K562 (cell line): Measurements from ENCODE around the gene IL23A. TPM values are rescaled to one million over a fixed set of nuclear protein-coding genes. Genes with fewer than 3 reads are reported as not detected.

ENCODE experiments used
- ARHGAP35 ChIP-seq: fragments of 450-650 bp; IDR thresholded peaks from 2 replicates; pipeline ENCODE4 v1.6.1; 2018; ENCODE audit not compliant: partially characterized antibody
- FOXM1 ChIP-seq, 2 experiments: fragments of 450-650 bp in 1 of 2; sonication (generic) in 1 of 2; formaldehyde crosslinking in 1 of 2; IDR thresholded peaks; 2 replicates each; pipeline versions ENCODE4 v1.6.1 to v1.9.0; 2017 to 2022; ENCODE audit warnings: low read depth in 2 of 2, mild to moderate bottlenecking in 2 of 2, missing genetic modification reagents in 1 of 2, moderate library complexity in 1 of 2
- HDAC1 ChIP-seq, 2 experiments: fragments of 450-650 bp; IDR thresholded peaks; 2 replicates each; pipeline ENCODE4 v1.6.1; 2016 to 2017; ENCODE audit warnings: inconsistent platforms in 1 of 2, mild to moderate bottlenecking in 1 of 2, moderate library complexity in 1 of 2
- MAFK ChIP-seq: IDR thresholded peaks from 2 replicates; pipeline ENCODE4 v1.6.1; 2011; ENCODE audit warnings: low read length, improper control_type of control experiment
- NEUROD1 ChIP-seq: fragments of 150-350 bp; IDR thresholded peaks from 2 replicates; pipeline ENCODE4 v1.6.1; 2014; ENCODE audit warnings: borderline replicate concordance, low read length, low read depth; ENCODE audit not compliant: partially characterized antibody
- NFIX ChIP-seq: fragments of 250-450 bp; sonication (Bioruptor Pico); IDR thresholded peaks from 2 replicates; pipeline ENCODE4 v1.4.0; 2020; ENCODE audit warnings: low read depth, mild to moderate bottlenecking, moderate library complexity
- RFX5 ChIP-seq: IDR thresholded peaks from 2 replicates; pipeline ENCODE4 v1.6.1; 2011; ENCODE audit warnings: low read depth, mild to moderate bottlenecking, improper control_type of control experiment, low read length
- SMAD3 ChIP-seq: fragments of 450-650 bp; formaldehyde crosslinking; conservative IDR thresholded peaks from 2 replicates; pipeline ENCODE4 v1.4.0; 2020; ENCODE audit warnings: mild to moderate bottlenecking
- TAF7 ChIP-seq: fragments of 450-650 bp; IDR thresholded peaks from 2 replicates; pipeline ENCODE4 v1.6.1; 2016; ENCODE audit warnings: missing genetic modification characterization, missing compliant biosample characterization
- ZNF224 ChIP-seq: sonication (generic); formaldehyde crosslinking; IDR thresholded peaks from 2 replicates; pipeline ENCODE4 v1.8.0; 2022; ENCODE audit warnings: mild to moderate bottlenecking, missing genetic modification reagents
- ZNF239 ChIP-seq: fragments of 250-450 bp; sonication (Bioruptor Pico); IDR thresholded peaks from 2 replicates; pipeline ENCODE4 v1.4.0; 2020; ENCODE audit warnings: mild to moderate bottlenecking
- ZNF41 ChIP-seq: fragments of 250-450 bp; sonication (Bioruptor Pico); conservative IDR thresholded peaks from 2 replicates; pipeline ENCODE4 v1.4.0; 2020; ENCODE audit warnings: mild to moderate bottlenecking
- ZNF444 ChIP-seq: fragments of 250-450 bp; sonication (Bioruptor Pico); IDR thresholded peaks from 2 replicates; pipeline ENCODE4 v1.4.0; 2020; ENCODE audit warnings: mild to moderate bottlenecking, moderate library complexity
- polyA plus RNA-seq, 8 experiments: library from polyadenylated mRNA; depleted of rRNA in 4 of 8; stranded (reverse) in 5 of 8; unstranded in 3 of 8; fragments of >200 nt; fragmentation: Nextera tagmentation in 2 of 8; fragmentation: Illumina TruSeq in 1 of 8; extraction: Ambion mirVana in 2 of 8; extraction: Trizol in 1 of 8; gene quantifications; 2 replicates each; pipeline versions ENCODE4 v1.2.1 to v1.2.3, GENCODE V29; 2011 to 2014; ENCODE audit warnings: inconsistent platforms in 1 of 8, missing spikeins in 1 of 8
- total RNA-seq, 7 experiments: library from RNA; depleted of rRNA in 6 of 7; stranded (reverse); fragments of >200 nt in 6 of 7; fragmentation: Illumina TruSeq in 2 of 7; extraction: Trizol in 2 of 7; gene quantifications; 2 replicates each; pipeline versions ENCODE4 v1.2.1 to v1.2.3, GENCODE V29; 2011 to 2021; ENCODE audit warnings: low replicate concordance in 1 of 7
- TF ChIP-seq, protein P1 (sequence below), 2 experiments: fragments of 450-650 bp in 1 of 2; sonication (generic) in 1 of 2; formaldehyde crosslinking in 1 of 2; IDR thresholded peaks in 1 of 2; conservative IDR thresholded peaks in 1 of 2; 2 replicates each; pipeline versions ENCODE4 v1.6.1 to v1.8.1; 2016 to 2023; ENCODE audit warnings: mild to moderate bottlenecking in 2 of 2, moderate library complexity in 2 of 2, inconsistent platforms in 1 of 2, missing genetic modification reagents in 1 of 2
- TF ChIP-seq, protein P2 (sequence below): sonication (generic); formaldehyde crosslinking; IDR thresholded peaks from 2 replicates; pipeline ENCODE4 v1.9.0; 2022; ENCODE audit warnings: mild to moderate bottlenecking, missing genetic modification reagents
- TF ChIP-seq, protein P3 (sequence below): sonication (generic); formaldehyde crosslinking; IDR thresholded peaks from 2 replicates; pipeline ENCODE4 v1.8.0; 2022; ENCODE audit warnings: mild to moderate bottlenecking, low read depth, missing genetic modification reagents
- TF ChIP-seq, protein P4 (sequence below): fragments of 250-450 bp; sonication (Bioruptor Pico); IDR thresholded peaks from 2 replicates; pipeline ENCODE4 v1.4.0; 2020; ENCODE audit warnings: mild to moderate bottlenecking, moderate library complexity
- TF ChIP-seq, protein P5 (sequence below): IDR thresholded peaks from 2 replicates; pipeline ENCODE4 v1.6.1; 2012; ENCODE audit warnings: low read depth, low read length, improper control_type of control experiment, borderline replicate concordance
- TF ChIP-seq, protein P6 (sequence below): sonication (generic); formaldehyde crosslinking; IDR thresholded peaks from 2 replicates; pipeline ENCODE4 v1.8.1; 2023; ENCODE audit warnings: mild to moderate bottlenecking, missing genetic modification reagents

IL23A gene
- total and polyA plus RNA-seq, 9 of the 15 experiments (the other 6 are each of a cell fraction or from before 2014, with no cell fraction given), result 4.4 to 37.2 (median 9.6) TPM

DNA sequence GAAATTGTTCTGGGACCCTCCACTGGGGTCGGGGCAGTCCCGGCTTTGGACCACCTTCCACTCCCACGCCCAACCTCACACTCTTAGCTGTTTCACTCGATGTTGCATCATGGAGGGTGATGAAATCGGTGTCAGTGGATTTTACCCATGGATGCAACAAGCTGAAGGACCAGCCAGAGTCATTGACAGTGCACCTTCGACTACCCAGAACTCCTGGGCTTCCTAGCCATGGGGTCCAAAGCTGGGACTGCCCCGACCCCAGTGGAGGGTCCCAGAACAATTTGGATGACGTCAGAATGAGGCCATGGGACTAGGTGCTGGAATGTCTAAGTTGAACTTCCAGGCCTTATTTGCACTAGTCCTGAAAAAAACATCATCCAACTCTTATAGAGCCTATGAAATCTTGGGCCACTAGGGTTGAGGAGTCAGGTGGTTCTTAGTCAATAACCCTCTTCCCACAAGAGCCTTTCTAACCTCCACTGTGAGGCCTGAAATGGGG is 882 bp upstream of the IL23A start (continued):
- 0 out of 2 replicates have a peak, but pooled peaks have one; percentile 7 for TF ChIP-seq NFIX (CRISPR knock-in tag)
- TF ChIP-seq, protein P1, sequence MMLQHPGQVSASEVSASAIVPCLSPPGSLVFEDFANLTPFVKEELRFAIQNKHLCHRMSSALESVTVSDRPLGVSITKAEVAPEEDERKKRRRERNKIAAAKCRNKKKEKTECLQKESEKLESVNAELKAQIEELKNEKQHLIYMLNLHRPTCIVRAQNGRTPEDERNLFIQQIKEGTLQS (IDR thresholded peaks at IDR 0.05), result peak; percentile 99
- TF ChIP-seq, protein P1 (CRISPR knock-in tag; conservative IDR thresholded peaks at IDR 0.05), result peak; percentile 86
- peak; percentile 42; the same call in 1 of the 2 replicates for TF ChIP-seq TAF7
- TF ChIP-seq, protein P2, sequence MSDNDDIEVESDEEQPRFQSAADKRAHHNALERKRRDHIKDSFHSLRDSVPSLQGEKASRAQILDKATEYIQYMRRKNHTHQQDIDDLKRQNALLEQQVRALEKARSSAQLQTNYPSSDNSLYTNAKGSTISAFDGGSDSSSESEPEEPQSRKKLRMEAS (CRISPR knock-in tag), result no peak
- TF ChIP-seq ZNF41, result no peak
- no peak for TF ChIP-seq HDAC1 (IDR thresholded peaks at IDR 0.05)
- TF ChIP-seq, protein P3, sequence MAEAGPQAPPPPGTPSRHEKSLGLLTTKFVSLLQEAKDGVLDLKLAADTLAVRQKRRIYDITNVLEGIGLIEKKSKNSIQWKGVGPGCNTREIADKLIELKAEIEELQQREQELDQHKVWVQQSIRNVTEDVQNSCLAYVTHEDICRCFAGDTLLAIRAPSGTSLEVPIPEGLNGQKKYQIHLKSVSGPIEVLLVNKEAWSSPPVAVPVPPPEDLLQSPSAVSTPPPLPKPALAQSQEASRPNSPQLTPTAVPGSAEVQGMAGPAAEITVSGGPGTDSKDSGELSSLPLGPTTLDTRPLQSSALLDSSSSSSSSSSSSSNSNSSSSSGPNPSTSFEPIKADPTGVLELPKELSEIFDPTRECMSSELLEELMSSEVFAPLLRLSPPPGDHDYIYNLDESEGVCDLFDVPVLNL (CRISPR knock-in tag), result no peak
- no peak for TF ChIP-seq FOXM1 (IDR thresholded peaks at IDR 0.05; ENCODE audit: low read depth)
- no peak for TF ChIP-seq FOXM1 (CRISPR knock-in tag; IDR thresholded peaks at IDR 0.05; ENCODE audit: low read depth)
- TF ChIP-seq, protein P4, sequence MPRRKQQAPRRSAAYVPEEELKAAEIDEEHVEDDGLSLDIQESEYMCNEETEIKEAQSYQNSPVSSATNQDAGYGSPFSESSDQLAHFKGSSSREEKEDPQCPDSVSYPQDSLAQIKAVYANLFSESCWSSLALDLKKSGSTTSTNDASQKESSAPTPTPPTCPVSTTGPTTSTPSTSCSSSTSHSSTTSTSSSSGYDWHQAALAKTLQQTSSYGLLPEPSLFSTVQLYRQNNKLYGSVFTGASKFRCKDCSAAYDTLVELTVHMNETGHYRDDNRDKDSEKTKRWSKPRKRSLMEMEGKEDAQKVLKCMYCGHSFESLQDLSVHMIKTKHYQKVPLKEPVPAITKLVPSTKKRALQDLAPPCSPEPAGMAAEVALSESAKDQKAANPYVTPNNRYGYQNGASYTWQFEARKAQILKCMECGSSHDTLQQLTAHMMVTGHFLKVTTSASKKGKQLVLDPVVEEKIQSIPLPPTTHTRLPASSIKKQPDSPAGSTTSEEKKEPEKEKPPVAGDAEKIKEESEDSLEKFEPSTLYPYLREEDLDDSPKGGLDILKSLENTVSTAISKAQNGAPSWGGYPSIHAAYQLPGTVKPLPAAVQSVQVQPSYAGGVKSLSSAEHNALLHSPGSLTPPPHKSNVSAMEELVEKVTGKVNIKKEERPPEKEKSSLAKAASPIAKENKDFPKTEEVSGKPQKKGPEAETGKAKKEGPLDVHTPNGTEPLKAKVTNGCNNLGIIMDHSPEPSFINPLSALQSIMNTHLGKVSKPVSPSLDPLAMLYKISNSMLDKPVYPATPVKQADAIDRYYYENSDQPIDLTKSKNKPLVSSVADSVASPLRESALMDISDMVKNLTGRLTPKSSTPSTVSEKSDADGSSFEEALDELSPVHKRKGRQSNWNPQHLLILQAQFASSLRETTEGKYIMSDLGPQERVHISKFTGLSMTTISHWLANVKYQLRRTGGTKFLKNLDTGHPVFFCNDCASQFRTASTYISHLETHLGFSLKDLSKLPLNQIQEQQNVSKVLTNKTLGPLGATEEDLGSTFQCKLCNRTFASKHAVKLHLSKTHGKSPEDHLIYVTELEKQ (CRISPR knock-in tag), result no peak
- TF ChIP-seq NEUROD1, result peak; percentile 64
- TF ChIP-seq, protein P5, sequence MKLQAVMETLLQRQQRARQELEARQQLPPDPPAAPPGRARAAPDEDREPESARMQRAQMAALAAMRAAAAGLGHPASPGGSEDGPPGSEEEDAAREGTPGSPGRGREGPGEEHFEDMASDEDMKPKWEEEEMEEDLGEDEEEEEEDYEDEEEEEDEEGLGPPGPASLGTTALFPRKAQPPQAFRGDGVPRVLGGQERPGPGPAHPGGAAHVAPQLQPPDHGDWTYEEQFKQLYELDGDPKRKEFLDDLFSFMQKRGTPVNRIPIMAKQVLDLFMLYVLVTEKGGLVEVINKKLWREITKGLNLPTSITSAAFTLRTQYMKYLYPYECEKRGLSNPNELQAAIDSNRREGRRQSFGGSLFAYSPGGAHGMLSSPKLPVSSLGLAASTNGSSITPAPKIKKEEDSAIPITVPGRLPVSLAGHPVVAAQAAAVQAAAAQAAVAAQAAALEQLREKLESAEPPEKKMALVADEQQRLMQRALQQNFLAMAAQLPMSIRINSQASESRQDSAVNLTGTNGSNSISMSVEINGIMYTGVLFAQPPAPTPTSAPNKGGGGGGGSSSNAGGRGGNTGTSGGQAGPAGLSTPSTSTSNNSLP, result no peak
- TF ChIP-seq ZNF224 (CRISPR knock-in tag), result no peak
- no peak for TF ChIP-seq MAFK
- TF ChIP-seq, protein P6, sequence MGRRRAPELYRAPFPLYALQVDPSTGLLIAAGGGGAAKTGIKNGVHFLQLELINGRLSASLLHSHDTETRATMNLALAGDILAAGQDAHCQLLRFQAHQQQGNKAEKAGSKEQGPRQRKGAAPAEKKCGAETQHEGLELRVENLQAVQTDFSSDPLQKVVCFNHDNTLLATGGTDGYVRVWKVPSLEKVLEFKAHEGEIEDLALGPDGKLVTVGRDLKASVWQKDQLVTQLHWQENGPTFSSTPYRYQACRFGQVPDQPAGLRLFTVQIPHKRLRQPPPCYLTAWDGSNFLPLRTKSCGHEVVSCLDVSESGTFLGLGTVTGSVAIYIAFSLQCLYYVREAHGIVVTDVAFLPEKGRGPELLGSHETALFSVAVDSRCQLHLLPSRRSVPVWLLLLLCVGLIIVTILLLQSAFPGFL (CRISPR knock-in tag), result no peak
- TF ChIP-seq ZNF444 (CRISPR knock-in tag), result no peak
- no peak for TF ChIP-seq RFX5
- peak; percentile 50; the same call in 1 of the 2 replicates for TF ChIP-seq SMAD3 (CRISPR knock-in tag)
- peak; percentile 51; the same call in 1 of the 2 replicates for TF ChIP-seq ZNF239 (CRISPR knock-in tag)
- TF ChIP-seq ARHGAP35, result no peak
